Activated CD8-positive, alpha-beta memory T cell treated with anti-CD3 and anti-CD28 coated beads, Interleukin-2, amount 10 ng/mL, durations not matched to agents 7 days and 5 days (primary cell): Measurements from ENCODE around the gene VTI1B. TPM values are rescaled to one million over a fixed set of nuclear protein-coding genes. Genes with fewer than 3 reads are reported as not detected.

Experiments
- total RNA-seq, 2 experiments: library from RNA; stranded (reverse); gene quantifications; one replicate each; pipeline ENCODE4 v1.2.3, GENCODE V29; 2021

Gene VTI1B
- total RNA-seq, 2 experiments from 2014 or later, result 69.2 to 73.5 TPM

Other genes starting within 250 kb of the VTI1B start
- gene TMEM229B, start 185.9 kb downstream of the VTI1B start, total RNA-seq, result 1 to 10 TPM; 5.1 to 7.0 TPM
- under 1 TPM; 0.19 to 0.79 TPM for gene PLEKHH1, start 141.3 kb downstream of the VTI1B start, total RNA-seq
- gene PIGH, start 74.4 kb downstream of the VTI1B start, total RNA-seq, result 10 to 100 TPM; 16.3 to 17.1 TPM
- 10 to 100 TPM in 1 of 2 experiments, 1 to 10 TPM in 1; 6.2 to 13.6 TPM for gene ARG2, start 54.7 kb downstream of the VTI1B start, total RNA-seq
- 10 to 100 TPM; 49.6 to 59.8 TPM for gene RDH11, start 21.1 kb upstream of the VTI1B start, total RNA-seq
- not detected for gene RDH12, start 27.3 kb upstream of the VTI1B start, total RNA-seq
- gene ZFYVE26, start 142.0 kb upstream of the VTI1B start, total RNA-seq, result 10 to 100 TPM; 25.3 to 27.0 TPM
- gene RAD51B, start 145.1 kb upstream of the VTI1B start, total RNA-seq, result 10 to 100 TPM; 35.3 to 55.5 TPM